ENCODE data around the gene FAM53A.
"Not testable (repeated sequence)": the region's sequence is repeated elsewhere in the genome, so short reads cannot be mapped to it uniquely, and the experiment has no call there.

Gene FAM53A

GRCh38 chr4:1684506-1685234, 557 bp upstream of the FAM53A start:
- no peak for DNase-seq

GRCh38 chr4:1683261-1683735, 815 bp downstream of the FAM53A start:
- peak; percentile 12 for DNase-seq

- no peak for DNase-seq
These were observed 1.3 kb downstream of the FAM53A start for GRCh38 chr4:1682860-1683259.

- DNase-seq = no peak
These were observed 5.9 kb downstream of the FAM53A start for GRCh38 chr4:1678244-1678643.

- DNase-seq = no peak
These were observed 7.2 kb downstream of the FAM53A start for GRCh38 chr4:1676605-1677525.

- DNase-seq = no peak
These were observed 8.3 kb downstream of the FAM53A start for GRCh38 chr4:1675802-1676137.

- DNase-seq = no peak
These were observed 8.8 kb downstream of the FAM53A start for GRCh38 chr4:1675136-1675801.

- DNase-seq = no peak
These were observed 9.4 kb downstream of the FAM53A start for GRCh38 chr4:1674682-1675081.

GRCh38 chr4:1673671-1674070, 10.4 kb downstream of the FAM53A start:
- DNase-seq = no peak

- not testable (repeated sequence) for DNase-seq
These were observed 13.1 kb downstream of the FAM53A start for GRCh38 chr4:1671011-1671410.

- DNase-seq = no peak
These were observed 13.8 kb downstream of the FAM53A start for GRCh38 chr4:1670279-1670678.

- DNase-seq = no peak
These were observed 14.3 kb downstream of the FAM53A start for GRCh38 chr4:1669850-1670249.

- DNase-seq = no peak
These were observed 14.8 kb downstream of the FAM53A start for GRCh38 chr4:1669270-1669669.

GRCh38 chr4:1668488-1668840, 15.6 kb downstream of the FAM53A start:
- DNase-seq = no peak

- no peak for DNase-seq
These were observed 16.8 kb downstream of the FAM53A start for GRCh38 chr4:1667273-1667672.

- DNase-seq = no peak
These were observed 17.7 kb downstream of the FAM53A start for GRCh38 chr4:1666391-1666790.

GRCh38 chr4:1664141-1664540, 20.0 kb downstream of the FAM53A start:
- no peak for DNase-seq

- DNase-seq = no peak
These were observed 20.6 kb downstream of the FAM53A start for GRCh38 chr4:1663549-1663948.

- no peak for DNase-seq
These were observed 22.4 kb downstream of the FAM53A start for GRCh38 chr4:1661695-1662094.

GRCh38 chr4:1660948-1661677, 23.0 kb downstream of the FAM53A start:
- DNase-seq = no peak

GRCh38 chr4:1659104-1660043, 24.7 kb downstream of the FAM53A start:
- no peak for DNase-seq

- no peak for DNase-seq
These were observed 25.5 kb downstream of the FAM53A start for GRCh38 chr4:1658581-1658980.

Measured in NCI-H2227 treated with DMSO at 0.1 percent for 48 hours (cell line).